Measurements from ENCODE around the gene JMJD8.

The JMJD8 gene

GRCh38 chr16:684071-684794 is at the start of gene JMJD8:
JMJD8 (minus strand) TSS chr16:684334; CDS start chr16:684319, 15 bp downstream.
- peak; percentile 94 to 97 for DNase-seq (ENCODE audit: low read depth in 2 of 2)

- DNase-seq (ENCODE audit: low read depth in 2 of 2) = no peak
Observed at GRCh38 chr16:733382-734207, 49.5 kb upstream of the JMJD8 start.

- DNase-seq (ENCODE audit: low read depth in 2 of 2) = no peak
Observed at GRCh38 chr16:732936-733335, 48.8 kb upstream of the JMJD8 start.

- DNase-seq (ENCODE audit: low read depth in 2 of 2) = no peak
Observed at GRCh38 chr16:732332-732731, 48.2 kb upstream of the JMJD8 start.

GRCh38 chr16:730666-731509 is 46.8 kb upstream of the JMJD8 start:
- no peak for DNase-seq (ENCODE audit: low read depth in 2 of 2)

GRCh38 chr16:729768-730665 is 45.9 kb upstream of the JMJD8 start:
- DNase-seq (ENCODE audit: low read depth in 2 of 2) = no peak

- DNase-seq (ENCODE audit: low read depth in 2 of 2) = no peak
Observed at GRCh38 chr16:728890-729744, 45.0 kb upstream of the JMJD8 start.

GRCh38 chr16:728131-728889 is 44.2 kb upstream of the JMJD8 start:
- DNase-seq (ENCODE audit: low read depth in 2 of 2) = peak; percentile 64 to 66

GRCh38 chr16:727291-727977 is 43.3 kb upstream of the JMJD8 start:
- no peak for DNase-seq (ENCODE audit: low read depth in 2 of 2)

GRCh38 chr16:726438-727290 is 42.5 kb upstream of the JMJD8 start, which contains the start of the genes CCDC78 and HAGHL:
CCDC78 (minus strand) TSS chr16:726443; CDS start chr16:726367, 76 bp downstream.
HAGHL (plus strand) TSS chr16:727106; CDS start chr16:727510, 404 bp downstream.
- peak; percentile 55 to 61 for DNase-seq (ENCODE audit: low read depth in 2 of 2)

- no peak for DNase-seq (ENCODE audit: low read depth in 2 of 2)
Observed at GRCh38 chr16:726188-726437, 42.0 kb upstream of the JMJD8 start.

GRCh38 chr16:725463-726187 is 41.5 kb upstream of the JMJD8 start:
- DNase-seq (ENCODE audit: low read depth in 2 of 2) = no peak

GRCh38 chr16:725041-725376 is 40.9 kb upstream of the JMJD8 start:
- no peak for DNase-seq (ENCODE audit: low read depth in 2 of 2)

- no peak for DNase-seq (ENCODE audit: low read depth in 2 of 2)
Observed at GRCh38 chr16:724188-725040, 40.3 kb upstream of the JMJD8 start.

GRCh38 chr16:723695-724094 is 39.6 kb upstream of the JMJD8 start:
- no peak for DNase-seq (ENCODE audit: low read depth in 2 of 2)

GRCh38 chr16:722835-723633 is 38.9 kb upstream of the JMJD8 start:
- DNase-seq (ENCODE audit: low read depth in 2 of 2) = no peak
